M059J (cell line): ENCODE data around the gene UPF1. TPM values are rescaled to one million over a fixed set of nuclear protein-coding genes. Genes with fewer than 3 reads are reported as not detected.
A peak's percentile ranks its signal among the peaks of the same experiment; 100 is the strongest.

Source experiments
- DNase-seq: peaks from one replicate; pipeline ENCODE4 v3.0.0-alpha.2; 2012; ENCODE audit warnings: low read depth
- total RNA-seq: library from RNA; depleted of rRNA; stranded (reverse); fragments of >200 nt; shearing (Covaris generic); gene quantifications from 2 replicates; pipeline ENCODE4 v1.2.3, GENCODE V29; 2014

Gene UPF1
- total RNA-seq, 1 experiment from 2014 or later = 131 TPM

DNA sequence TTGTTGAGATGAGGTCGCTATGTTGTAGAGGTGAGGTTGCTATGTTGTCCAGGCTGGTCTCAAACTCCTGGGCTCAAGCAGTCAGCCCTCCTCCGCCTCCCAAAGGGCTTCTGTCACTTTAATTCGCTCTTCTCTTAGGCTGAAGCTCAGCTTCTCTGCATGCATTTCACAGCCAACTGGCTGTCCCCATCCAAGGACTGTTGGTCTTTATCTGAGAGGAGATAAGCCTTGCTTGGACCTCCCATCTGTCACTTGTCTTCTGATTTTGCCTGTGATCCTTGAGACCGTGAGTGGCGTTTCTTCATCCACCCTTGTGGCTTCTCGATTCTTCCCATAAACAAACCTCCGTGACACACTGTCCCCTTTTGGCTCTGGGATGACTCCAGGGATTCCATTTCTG lies 39.8 kb downstream of the UPF1 start:
- no peak for DNase-seq

DNA sequence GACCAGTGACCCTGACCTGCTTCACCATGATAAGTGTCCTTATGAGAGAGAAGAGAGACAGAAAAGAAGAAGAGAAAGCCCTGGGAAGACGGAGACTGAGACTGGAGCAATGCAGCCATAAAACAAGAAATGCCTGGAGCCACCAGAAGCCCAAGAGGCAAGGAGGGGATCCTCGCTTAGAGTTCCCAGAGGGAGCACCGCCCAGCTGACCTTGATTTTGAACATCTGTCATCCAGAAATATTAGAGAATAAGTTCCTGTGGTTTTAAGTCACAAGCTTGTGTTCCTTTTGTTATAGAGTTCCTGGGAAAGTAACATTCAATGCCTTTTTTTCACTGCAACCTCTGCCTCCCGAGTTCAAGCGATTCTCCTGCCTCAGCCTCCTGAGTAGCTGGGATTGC lies 44.0 kb downstream of the UPF1 start:
- no peak for DNase-seq

DNA sequence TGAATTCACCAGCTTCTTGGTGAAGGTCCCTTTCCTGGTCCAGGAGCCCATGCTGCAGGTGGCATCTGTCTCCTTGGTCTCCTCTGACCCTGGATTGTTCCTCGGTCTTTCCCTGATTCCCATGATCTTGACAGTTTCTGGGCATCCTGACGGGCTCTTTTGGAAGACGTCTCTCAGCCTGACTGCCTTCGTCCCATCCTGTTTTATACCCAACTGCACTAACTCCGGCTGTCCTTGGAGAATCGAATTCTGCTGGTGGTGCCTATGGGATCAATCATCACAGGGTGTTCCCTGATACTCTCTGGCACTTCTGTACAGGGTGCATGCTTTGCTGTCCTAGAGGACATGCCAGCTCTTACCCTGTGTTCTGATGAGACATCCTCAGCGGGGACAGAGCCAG lies 45.1 kb downstream of the UPF1 start:
- no peak for DNase-seq

DNA sequence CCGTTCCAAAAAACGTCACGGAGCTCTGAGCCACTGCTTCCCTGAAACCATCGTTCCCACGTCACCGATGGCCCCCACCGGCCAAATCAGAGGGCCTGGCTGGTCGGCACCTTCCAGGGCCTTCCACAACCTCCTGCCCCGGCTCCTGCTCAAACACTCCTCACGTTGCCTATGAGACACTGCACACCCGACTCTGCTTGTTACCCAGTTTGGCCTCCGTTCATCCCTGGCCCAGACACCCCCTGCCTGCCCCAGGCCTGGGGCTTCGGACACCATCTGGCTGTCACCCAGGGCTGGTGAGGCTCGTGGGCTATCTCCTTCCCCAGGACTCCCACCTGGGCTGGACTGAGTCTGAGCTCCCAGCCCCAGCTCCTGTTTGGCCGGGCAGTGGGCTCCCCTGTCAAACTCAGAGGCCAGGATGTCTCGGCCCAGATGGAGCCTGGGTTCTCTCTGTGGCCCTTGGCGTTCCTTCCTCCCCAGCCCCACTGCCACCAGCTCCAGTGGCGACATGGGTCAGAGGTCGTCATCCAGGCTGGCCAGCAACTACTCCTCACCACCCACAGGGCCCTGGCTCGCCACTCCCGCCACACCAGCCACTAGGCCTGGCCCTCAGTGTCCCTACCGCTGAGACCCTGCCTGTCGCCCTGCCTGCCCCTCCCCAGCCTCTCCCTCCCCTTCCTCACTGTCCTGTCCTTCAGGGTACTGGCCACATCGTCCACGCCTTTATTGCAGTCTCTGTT lies 46.5 kb downstream of the UPF1 start:
- no peak for DNase-seq

DNA sequence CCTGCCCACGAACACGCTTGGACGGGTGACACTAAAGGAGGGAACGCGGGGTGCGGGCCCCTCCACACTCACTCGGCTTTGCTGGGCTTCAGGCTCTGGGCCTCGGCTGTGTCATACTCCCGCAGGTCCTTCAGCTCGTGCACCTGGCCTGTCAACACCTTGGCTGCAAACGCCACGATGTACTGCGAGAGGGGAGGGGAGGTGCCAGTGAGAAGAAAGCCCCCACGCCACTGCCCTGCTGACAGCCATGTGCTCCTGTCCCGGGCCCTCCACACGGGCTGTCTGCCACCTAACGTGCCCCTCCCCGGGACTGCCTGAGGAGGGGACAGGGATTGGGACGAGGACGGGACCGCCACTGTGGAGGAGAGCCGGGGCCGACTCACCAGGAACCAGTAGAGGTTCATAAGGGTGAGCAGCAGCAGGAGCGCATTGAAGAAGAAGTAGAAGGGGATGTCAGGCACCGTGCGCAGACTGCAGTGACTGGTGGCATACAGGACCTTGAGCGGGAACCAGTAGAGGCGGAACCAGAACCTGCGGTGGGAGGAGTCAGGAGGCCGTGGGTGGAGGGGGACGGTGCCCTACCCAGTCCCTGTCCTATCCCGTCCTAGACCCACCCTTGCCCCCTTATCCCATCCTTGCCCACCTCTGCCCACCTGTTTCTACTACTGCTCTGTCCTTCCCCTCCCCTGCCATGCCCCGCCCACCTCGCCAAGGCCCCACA lies 47.3 kb downstream of the UPF1 start:
- DNase-seq = no peak

DNA sequence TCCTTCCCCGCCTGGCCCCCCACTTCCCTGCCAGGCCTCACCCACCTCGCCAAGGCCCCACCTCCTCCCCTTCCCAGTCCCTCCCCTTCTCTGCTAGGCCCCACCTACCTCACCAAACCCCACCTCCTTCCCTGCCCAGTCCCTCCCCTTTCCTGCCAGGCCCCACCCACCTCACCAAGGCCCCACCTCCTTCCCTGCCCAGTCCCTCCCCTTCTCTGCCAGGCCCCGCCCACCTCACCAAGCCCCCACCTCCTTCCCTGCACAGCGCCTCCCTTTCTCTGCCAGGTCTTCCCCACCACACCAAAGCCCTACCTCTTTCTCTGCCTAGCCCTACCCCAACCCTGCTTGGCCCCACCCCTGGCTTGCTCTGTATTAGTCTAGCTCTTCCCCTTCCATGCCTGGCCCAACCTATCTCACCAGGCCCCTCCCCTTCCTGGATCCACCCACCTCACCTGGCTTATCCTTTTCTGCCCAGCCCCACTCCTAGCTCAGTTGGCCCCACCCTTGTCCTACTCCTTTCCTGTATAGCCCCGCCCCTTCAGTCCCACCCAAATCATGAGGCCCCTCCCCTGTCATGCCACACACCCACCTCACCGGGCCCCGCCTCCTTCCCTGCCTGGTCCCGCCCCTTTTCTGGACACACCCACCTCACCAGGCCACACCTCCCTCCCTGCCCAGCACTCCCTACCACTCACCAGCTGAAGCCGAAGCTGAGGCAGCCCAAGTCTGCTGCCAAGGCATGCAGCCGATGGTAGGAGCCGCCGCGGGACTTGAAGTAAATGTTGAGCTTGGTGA lies 48.0 kb downstream of the UPF1 start:
- DNase-seq = no peak

DNA sequence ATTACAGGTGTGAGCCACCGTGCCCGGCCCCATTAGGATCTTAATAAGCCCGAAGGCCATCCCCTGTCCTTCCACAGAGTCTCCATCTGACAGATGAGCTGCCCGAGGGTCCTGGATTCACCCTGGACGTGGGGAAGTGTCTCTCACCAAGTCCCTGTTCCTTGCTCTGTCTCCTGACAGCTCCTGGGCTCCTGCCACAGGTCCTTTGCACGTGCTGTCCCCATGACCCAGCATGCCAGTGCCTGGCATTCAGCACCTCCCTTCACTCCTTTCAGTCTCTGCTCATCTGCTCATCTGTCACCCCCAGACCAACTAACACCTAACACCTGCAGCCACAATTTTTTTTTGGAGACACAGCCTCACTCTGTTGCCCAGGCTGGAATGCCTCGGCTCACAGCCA lies 49.7 kb downstream of the UPF1 start:
- no peak for DNase-seq

DNA sequence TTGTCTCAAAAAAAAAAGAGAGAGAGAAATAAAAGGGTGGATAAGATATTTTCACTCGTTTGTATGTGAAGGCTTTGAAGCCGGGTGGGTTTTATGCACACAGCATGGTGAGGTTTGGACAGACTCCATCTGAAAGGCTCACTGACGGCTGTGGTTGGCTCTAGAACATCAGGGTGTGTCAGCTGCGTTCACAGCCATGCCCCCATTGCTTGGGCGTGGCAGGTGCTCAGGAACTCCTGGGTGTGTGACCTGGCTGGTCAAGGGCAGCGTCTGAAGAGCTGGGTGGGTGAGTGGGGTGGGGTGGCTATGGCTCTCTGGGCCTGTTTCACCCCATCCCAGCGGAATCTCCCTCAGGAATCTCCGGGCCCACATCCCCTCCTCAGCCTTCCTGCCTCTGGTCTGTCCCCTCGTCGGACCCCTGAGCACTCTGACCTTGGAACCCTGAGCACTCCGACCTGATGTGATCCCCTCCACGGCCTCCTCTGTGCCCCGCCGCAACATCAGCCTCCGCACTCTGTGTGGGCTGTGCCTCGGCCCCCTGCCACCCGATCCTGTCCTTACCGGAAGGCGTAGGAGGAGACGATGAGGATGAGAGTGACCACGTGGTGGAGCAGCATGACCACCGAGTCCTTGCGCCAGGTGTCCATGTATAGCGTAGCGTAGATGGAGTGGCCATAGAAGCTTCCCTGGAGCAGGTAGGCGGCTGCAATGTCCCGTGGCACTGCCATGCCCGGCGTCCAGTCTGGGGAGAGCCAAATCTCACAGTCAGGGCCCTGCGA lies 52.0 kb downstream of the UPF1 start:
- DNase-seq = no peak

DNA sequence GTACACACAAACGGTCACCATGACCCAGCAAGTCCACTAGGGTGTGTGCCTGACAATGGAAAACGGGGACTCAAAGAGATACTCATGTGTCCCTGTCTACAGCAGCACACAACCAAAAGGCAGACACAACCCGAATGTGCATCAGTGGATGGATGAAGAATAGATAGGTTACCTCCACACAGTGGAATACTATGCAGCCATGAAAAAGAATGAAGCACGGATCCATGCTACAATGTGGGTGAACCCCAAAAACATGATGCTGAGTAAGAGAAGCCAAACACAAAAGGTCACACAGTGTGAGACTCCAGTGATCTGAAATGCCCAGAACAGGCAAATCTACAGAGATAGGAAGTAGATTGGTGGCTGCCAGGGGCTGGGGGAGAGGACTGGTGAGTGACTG lies 55.2 kb downstream of the UPF1 start:
- no peak for DNase-seq

DNA sequence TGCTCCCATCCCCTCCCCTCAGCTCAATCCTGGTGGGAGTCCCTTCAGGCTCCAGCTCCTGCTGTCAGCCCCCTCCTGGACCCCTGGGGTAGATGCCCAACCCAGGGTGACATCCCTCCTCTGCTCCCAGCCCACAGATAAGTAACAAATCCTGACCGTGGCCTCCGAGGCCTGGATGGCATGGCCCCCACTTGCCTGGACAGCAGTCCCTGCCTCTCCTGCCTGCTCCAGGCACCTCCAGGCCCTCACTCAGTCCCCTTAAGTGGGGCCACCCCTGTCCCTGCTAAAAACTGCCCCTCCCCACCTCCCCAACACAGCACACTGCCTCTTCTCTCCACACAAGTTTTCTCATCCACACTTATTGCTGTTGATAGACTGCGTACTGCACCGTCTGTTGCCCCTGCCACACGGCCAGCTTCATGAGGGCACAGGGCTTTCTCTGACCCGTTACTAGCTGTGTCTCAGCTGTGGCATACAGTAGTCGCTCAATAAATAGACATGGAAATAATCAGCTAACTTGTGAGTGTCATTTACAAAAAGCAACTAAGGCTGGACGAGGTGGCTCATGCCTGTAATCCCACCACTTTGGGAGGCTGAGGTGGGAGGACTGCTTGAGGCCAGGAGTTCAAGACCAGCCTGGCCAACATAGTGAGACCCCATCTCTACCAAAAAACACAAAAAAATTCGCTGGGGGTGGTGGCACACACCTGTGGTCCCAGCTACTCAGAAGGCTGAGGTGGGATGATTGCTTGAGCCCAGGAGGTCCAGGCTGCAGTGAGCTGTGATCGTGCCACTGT lies 58.4 kb downstream of the UPF1 start:
- no peak for DNase-seq

DNA sequence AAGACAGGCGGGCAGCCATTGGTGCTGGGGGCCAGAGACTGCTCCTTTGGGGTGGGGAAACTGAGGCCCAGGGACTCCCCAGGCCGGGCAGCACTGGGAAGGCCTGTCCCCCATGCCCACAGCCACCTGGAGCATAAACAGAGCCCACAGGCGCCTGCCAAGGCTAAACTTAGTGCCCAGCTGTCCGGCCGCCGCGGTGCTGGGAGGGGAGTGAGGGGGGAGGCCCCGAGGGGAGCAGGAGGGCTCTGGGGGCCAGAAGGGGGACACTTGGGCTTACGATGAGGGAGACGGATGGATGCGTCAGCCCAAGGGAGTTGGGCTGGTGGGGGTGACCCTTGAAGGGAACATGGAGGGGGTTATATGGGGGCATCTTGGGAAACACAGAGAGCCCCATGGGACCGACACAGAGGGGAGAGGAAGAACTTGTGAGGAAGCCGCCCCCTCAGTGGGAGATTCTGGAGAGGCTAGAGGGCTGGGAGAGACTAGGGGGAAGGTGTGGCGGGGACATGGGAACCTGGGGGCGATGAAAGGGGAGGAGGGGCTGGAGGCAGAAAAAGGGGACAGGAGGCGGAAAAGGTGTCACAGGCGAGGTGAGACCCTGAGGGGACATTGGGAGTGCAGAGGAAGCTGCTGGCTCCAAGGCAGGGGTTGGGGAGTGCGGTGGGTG lies 62.0 kb downstream of the UPF1 start:
- DNase-seq = no peak

DNA sequence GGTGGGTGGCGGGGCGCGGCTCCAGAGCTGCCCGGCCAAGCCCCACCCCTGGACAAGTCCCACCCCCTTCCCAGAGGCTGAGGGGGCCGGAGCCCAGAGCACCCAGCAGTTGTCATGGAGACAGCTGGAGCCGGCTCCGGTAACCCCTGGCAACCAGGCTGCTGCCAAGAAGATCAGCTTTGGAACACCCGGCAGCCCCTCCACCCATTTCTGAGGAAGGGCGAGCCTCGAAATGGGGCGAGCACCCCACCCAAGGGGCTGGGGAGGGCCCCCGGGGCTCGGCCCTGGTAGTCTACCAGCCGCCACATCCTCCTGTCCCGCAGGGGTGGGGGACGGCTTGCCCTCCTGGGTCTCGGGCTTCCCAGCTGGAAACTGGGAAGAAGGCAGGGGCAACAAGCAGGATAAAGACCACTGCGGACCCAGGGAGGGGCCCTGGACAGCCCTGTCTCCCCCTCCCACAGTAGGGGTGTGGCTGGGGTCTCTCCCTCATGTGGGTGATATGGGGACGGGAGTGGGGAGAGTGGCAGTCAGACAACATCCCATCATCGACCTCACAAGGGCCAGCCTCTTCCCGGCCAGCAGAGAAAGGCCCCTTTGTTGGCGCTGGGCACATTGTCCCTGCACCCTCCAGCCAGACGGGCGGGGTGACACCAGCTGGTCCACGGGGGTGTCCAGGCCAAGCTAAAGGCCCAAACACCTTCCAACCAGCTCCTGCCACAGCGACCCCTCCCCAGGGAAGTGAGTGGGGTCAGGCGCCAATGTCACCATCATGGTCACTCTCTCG lies 62.7 kb downstream of the UPF1 start:
- DNase-seq = peak; percentile 43

DNA sequence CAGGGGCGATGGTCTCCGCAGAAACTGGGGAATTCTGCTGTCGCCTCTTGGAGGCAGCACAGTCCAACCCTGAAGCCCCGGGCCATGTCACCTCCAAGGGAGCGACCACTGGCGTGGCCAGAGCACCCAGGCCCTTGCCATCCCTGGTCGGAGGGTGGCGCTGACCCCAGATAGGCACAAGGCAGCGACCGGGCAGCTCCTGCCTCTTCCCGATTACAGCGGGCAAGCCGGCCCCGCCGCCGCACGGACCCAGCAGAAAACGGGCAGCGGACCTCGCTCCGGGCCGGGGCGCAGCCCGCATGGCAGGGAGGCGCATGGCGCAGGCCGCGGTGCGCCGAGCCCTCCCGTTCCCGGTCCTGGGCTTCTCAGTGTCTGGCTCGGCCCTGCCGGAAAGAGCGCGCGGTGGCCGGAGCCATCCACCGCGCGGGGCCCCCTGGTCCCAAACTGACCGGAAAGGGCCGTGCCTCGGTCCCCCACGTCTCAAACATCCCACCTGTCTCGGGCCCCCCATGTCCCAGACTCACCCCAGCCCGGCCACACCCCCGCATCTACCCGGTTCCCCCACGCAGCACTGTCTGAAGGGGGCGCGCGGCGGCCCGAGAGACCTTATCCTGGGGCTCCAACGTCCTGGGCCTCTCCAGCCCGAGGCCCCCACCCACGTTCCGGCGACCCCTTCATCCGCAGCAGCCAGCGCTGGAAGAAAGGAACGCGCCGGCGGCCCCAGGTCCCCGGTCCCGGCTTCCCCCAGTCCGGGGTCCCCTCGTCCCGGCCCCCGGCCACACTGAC lies 63.5 kb downstream of the UPF1 start:
- DNase-seq = peak; percentile 70

DNA sequence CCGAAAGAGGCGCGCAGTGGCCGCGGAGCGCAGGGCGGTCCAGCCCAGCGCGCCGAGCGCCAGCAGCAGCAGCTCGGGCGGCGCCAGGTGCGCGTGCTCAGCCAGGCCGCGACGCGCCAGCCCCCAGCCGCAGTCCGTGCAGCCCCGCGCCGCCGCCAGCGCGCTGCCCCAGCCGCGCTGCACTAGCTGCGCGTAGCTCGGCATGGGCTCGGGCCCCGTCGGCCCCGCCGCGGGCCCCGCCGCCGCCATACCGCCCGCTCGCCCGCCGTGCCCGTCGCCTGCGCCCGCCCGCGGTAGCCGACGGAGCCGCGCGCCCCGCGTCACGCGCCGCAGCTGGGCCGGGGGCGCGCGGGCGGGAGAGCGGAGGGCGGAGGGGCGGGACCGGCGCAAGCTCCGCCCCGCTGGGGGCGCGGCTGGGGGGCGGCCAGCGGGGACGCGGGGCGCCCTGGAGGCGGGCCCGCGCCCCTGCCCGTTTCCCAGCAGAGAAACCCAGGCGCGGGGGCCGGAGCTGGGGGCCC lies 64.1 kb downstream of the UPF1 start, which contains the start of gene CERS1:
Gene CERS1 (minus strand): TSS at position 335 of the 518 bp plus-strand sequence. CDS start 86 bp downstream, at position 249.
- no peak for DNase-seq

DNA sequence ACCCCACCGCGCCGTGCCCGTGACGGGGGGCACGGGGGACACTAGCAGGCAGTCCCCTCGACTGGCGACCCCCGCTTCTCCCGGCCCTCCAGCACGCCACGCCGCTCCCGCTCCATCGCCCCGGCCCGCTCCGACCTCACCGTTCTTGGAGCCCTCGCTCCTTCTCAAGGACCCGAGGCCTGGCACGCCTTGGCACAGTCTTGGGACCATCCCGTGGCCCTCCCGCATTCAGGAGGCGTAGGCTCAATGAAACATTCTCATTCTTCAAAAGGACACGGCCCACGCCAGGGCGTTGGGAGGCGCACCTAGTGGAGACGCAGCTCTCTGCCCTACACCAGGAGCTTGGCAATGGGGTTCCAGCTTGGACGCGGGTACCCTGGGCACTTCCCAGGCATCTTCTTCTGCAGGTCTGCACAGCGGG lies 64.7 kb downstream of the UPF1 start:
- DNase-seq = peak; percentile 56

DNA sequence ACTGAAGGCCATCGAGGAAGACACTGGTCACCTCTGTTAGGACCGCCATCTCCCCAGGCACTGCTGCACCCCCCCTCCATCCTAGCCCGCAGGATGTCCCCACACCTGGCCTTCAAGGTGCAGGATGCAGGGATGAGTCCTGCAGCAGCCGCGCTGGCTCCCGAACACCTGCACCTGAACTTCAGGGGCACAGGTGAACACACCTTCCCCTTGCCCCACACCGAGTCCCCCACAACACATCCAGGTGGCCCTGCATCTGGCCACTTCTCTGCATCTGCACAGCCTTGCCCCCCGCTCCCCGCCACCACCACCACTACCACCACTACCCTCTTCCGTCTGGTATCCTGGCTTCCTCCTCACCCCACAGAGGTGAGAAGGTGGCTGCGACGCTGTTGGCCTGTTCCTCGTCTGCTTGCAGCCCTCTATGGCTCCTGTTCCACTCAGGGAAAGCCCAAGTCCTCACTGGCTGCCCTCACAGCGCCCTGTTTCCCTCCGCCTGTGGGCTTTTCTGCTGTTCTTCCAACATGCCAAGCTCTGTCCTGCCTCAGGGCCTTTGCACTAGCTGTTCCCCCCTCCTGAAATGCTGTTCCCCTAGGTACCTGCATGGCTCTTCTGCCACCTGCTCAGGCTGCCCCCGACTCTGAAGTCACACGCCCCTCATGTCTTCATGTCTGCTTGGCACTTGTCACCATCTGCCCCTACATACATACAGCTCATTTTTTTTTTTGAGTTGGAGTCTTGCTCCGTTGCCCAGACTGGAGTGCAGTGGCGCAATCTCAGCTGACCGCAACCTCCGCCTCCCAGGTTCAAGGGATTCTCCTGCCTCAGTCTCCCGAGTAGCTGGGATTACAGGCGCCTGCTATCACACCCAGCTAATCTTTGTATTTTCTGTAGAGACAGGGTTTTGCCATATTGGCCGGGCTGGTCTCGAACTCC lies 65.6 kb downstream of the UPF1 start:
- DNase-seq = no peak

DNA sequence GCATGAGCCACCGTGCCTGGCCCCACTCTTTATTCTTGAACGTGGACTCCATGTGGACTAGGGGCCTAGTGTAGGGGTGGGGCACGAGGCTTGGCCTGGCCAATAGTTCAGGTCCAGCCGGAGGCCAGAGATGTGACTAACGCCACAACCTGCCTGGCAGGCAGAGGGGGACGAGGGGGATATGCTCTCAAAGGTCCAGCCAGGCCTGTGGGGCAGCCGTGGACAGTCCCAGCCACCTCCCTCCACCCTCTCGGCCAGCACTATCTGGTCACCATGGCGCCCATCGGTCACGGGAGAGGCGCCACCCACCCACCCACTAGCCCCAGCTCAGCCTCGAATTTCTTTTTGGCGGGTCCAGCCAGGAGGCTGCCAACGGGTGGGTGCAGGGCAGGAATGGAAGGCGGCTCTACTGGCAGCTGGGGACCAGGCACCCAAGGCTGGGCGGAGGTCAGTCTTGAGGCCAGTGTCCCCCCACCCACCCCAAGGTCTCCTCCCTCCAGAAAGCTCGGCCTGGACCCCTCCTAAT lies 66.4 kb downstream of the UPF1 start:
- peak; percentile 48 for DNase-seq
